ENCODE measurements around the gene SLC12A2. TPM values are rescaled to one million over a fixed set of nuclear protein-coding genes. Genes with fewer than 3 reads are reported as not detected.

Gene SLC12A2
- total RNA-seq, 1 donor from 2014 or later: 29.2 TPM

DNA sequence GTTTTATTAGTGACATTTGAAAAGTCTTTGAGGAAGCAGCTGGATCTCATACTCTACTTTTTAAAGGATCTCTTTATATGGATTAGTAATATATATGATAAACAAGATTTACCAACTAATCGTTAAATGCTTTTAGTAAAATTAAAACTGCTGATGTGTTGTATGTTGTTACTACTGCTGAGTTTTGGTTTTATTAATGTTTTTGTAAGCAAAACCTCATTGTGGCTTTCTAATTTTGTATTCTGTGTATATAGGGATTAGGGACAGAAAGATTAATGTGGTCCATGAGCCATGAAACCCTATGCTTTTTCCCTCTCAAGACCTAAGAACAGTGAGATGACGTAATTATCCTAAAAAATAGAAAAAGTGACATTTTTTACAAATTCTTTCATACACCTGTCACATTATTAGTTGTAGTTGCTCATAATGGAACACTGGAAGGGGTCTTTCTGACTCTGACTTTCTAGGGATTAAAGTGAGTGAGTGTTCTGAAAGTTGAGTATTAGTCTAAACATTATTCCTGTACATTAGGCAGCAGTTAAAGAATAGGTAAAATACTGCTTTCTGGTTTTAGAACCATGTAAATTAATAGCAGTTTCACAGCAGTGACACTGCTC is 85.9 kb downstream of the SLC12A2 start:
- Mint-ChIP-seq H3K9me3 (ENCODE audit: unreplicated experiment) (no peaks in the 10 kb centered on the region), H3K27me3 (ENCODE audit: unreplicated experiment) (no peaks in the 10 kb centered on the region), H3K4me1 (ENCODE audit: low read depth, unreplicated experiment) (no peaks in the 10 kb centered on the region), H3K36me3 (ENCODE audit: unreplicated experiment) (no peaks in the 10 kb centered on the region), H3K27ac (ENCODE audit: unreplicated experiment) (no peak overlapping the region), H3K4me3 (ENCODE audit: unreplicated experiment) (no peak overlapping the region)
- no peak for TF ChIP-seq CTCF (IDR thresholded peaks at IDR 0.05; ENCODE audit: partially characterized antibody, unreplicated experiment)
- DNase-seq: no peak

GRCh38 chr5:128172102-128172501 is 88.5 kb downstream of the SLC12A2 start:
- H3K4me3 Mint-ChIP-seq (ENCODE audit: unreplicated experiment): no peak overlapping the region
- H3K4me1 Mint-ChIP-seq (ENCODE audit: low read depth, unreplicated experiment): peaks cover 4% of the 10 kb centered on the region
- no peaks in the 10 kb centered on the region for H3K27me3 Mint-ChIP-seq (ENCODE audit: unreplicated experiment)
- H3K9me3 Mint-ChIP-seq (ENCODE audit: unreplicated experiment): no peaks in the 10 kb centered on the region
- no peak for TF ChIP-seq CTCF (IDR thresholded peaks at IDR 0.05; ENCODE audit: partially characterized antibody, unreplicated experiment)
- no peak overlapping the region for H3K27ac Mint-ChIP-seq (ENCODE audit: unreplicated experiment)
- no peak for DNase-seq
- H3K36me3 Mint-ChIP-seq (ENCODE audit: unreplicated experiment): no peaks in the 10 kb centered on the region

DNA sequence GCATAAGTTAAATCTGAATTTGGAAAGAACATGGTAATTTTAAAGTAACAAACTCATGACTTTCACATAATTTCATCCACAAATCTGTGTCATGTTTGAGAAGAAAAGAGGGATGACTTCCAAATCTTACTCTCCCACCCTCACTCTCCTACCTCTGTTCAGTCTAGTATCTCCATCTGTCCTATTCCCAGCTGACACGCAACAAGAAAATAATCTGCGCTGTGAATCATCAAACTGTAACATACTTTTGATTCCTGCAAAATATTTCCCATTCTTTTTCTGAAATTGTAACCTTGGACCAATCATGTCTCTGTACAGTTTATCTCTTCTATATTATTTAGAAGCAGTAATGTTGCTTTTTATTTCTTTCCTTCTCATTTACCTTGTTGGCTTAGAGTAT is 91.4 kb downstream of the SLC12A2 start:
- Mint-ChIP-seq H3K27ac (ENCODE audit: unreplicated experiment) (peak overlapping the region; percentile 24), H3K36me3 (ENCODE audit: unreplicated experiment) (no peaks in the 10 kb centered on the region), H3K4me3 (ENCODE audit: unreplicated experiment) (no peak overlapping the region), H3K27me3 (ENCODE audit: unreplicated experiment) (no peaks in the 10 kb centered on the region), H3K4me1 (ENCODE audit: low read depth, unreplicated experiment) (peaks cover 19% of the 10 kb centered on the region), H3K9me3 (ENCODE audit: unreplicated experiment) (no peaks in the 10 kb centered on the region)
- DNase-seq: no peak
- no peak for TF ChIP-seq CTCF (IDR thresholded peaks at IDR 0.05; ENCODE audit: partially characterized antibody, unreplicated experiment)

DNA sequence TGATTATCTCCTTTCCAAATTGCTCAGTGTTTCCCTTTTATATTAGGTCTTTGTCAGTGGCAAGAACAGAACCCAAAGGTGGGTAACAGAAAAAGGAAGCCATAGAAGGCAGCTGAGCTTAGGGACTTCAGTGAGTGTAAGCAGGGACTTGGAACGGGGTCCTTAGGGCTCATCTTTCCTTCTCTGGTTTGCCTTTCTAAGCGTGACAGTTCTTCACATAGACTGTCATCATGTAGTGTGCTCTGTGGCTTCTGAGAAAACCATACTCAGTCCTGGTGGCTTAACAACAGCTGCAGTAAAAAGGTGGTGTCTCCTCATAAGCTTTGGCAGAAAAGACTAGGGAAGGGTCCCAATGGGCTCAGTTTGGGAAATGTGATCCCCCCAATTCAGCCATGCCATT is 108.8 kb downstream of the SLC12A2 start:
- Mint-ChIP-seq H3K9me3 (ENCODE audit: unreplicated experiment) (no peaks in the 10 kb centered on the region), H3K27ac (ENCODE audit: unreplicated experiment) (no peak overlapping the region), H3K36me3 (ENCODE audit: unreplicated experiment) (peaks cover 4% of the 10 kb centered on the region), H3K4me3 (ENCODE audit: unreplicated experiment) (no peak overlapping the region), H3K4me1 (ENCODE audit: low read depth, unreplicated experiment) (no peaks in the 10 kb centered on the region), H3K27me3 (ENCODE audit: unreplicated experiment) (no peaks in the 10 kb centered on the region)
- DNase-seq: no peak
- no peak for TF ChIP-seq CTCF (IDR thresholded peaks at IDR 0.05; ENCODE audit: partially characterized antibody, unreplicated experiment)

GRCh38 chr5:128193665-128194390 is 110.3 kb downstream of the SLC12A2 start:
- Mint-ChIP-seq H3K9me3 (ENCODE audit: unreplicated experiment) (no peaks in the 10 kb centered on the region), H3K27ac (ENCODE audit: unreplicated experiment) (no peak overlapping the region), H3K4me1 (ENCODE audit: low read depth, unreplicated experiment) (no peaks in the 10 kb centered on the region), H3K36me3 (ENCODE audit: unreplicated experiment) (peaks cover 4% of the 10 kb centered on the region), H3K4me3 (ENCODE audit: unreplicated experiment) (no peak overlapping the region), H3K27me3 (ENCODE audit: unreplicated experiment) (no peaks in the 10 kb centered on the region)
- no peak for DNase-seq
- no peak for TF ChIP-seq CTCF (IDR thresholded peaks at IDR 0.05; ENCODE audit: partially characterized antibody, unreplicated experiment)

All from glutamatergic neuron (in vitro differentiated cells).